SK-N-MC (cell line): ENCODE measurements around the gene TRABD2B.

ENCODE experiments used
- EZH2 ChIP-seq: fragments of 200-600 bp; sonication (generic); IDR thresholded peaks from one replicate; pipeline ENCODE4 v1.6.1; 2017; ENCODE audit warnings: antibody characterized with exemption
- POLR2AphosphoS5 ChIP-seq: IDR thresholded peaks from 2 replicates; pipeline ENCODE4 v1.6.1; 2012; ENCODE audit warnings: mild to moderate bottlenecking, low read depth, low read length, borderline replicate concordance

DNA sequence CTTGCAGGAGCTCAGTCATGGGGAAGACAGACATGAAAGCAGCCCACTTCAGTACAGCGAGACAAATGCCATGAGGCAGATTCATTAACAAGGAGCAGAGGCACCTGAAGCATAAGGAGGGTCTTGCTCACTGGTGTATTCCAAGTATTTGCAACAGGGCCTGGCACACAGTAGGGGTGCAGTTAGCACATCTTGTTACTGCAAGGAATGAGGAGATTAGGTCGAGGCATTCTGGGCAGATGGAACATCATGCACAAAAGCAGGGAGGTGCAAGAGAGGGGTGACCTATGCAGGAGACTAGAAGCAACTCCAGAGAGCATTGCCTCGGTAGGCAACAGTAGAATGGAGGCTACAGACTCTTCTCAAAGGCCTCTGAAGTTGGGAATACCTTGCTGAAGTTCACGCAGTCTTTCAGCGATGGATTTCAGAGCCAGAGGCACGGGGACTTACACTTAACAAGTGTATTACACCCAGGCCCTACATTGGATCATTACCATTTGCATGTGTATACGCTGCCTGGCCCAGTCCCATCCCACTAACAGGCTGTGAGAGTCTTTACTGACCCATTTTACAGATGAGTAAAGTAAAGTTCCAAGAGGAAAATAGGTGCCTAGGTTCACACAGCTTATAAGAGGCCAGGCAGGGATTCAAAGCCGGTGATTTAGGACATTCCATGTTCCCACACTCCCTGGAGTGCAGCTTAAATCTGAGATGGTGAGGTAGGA lies 82.1 kb downstream of the TRABD2B start:
- TF ChIP-seq EZH2: no peak
- TF ChIP-seq POLR2AphosphoS5: no peak
